Stimulated activated CD8-positive, alpha-beta memory T cell treated with anti-CD3 and anti-CD28 coated beads, Interleukin-12 subunit alpha, Interleukin-12 subunit beta, amount 100 ng/mL, for 4 hours (primary cell): ENCODE measurements around the gene SRSF12.
"Not testable (repeated sequence)": the region's sequence is repeated elsewhere in the genome, so short reads cannot be mapped to it uniquely, and the experiment has no call there.

Source experiments
- DNase-seq: peaks from one replicate; pipeline ENCODE4 v3.0.0-alpha.2; 2020; ENCODE audit warnings: low read depth

SRSF12 gene

DNA sequence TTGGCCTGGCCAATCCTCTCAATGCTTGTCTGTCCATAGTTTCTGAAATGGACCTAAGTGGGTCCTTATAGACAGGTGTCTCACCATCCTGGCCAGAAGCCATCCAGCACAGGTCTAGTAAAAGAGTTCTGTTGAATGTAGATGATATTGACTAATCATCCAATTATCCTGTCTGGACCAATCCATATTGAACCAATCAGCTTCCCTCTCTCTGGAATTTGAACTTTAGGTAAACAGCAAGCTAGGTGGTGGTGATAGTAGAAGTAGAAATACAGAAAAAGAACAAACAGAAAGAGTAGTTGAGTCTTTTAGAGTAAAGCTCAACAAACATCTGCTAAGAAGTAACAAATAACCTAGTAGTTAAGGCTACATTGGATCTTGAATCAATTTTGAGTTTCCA is 46.8 kb downstream of the SRSF12 start:
- DNase-seq: no peak

DNA sequence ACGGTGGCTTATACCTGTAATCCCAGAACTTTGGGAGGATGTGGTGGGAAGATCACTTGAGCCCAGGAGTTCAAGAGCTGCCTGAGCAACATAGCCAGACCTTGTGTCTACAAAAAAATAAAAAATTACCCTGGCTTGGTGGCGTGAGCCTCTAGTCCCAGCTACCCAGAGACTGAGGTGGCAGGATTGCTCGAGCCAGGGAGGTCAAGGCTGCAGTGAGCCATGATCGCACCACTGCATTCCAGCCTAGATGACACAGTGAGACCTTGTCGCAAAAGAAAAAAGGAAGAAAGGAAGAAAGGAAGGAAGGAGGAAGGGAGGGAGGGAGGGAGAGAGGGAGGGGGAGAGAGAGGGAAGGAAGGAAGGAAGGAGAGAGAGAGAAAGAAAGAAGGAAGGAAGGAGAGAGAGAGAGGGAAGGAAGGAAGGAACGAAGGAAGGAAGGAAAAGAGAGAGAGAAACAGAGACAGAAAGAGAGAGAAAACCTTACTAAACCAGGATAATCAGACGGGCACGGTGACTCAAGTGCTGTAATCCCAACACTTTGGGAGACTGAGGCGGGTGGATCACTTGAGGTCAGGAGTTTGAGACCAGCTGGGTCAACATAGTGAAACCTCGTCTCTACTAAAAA is 48.2 kb downstream of the SRSF12 start:
- no peak for DNase-seq

- no peak for DNase-seq
These were observed 49.2 kb downstream of the SRSF12 start for GRCh38 chr6:89068695-89069094.

DNA sequence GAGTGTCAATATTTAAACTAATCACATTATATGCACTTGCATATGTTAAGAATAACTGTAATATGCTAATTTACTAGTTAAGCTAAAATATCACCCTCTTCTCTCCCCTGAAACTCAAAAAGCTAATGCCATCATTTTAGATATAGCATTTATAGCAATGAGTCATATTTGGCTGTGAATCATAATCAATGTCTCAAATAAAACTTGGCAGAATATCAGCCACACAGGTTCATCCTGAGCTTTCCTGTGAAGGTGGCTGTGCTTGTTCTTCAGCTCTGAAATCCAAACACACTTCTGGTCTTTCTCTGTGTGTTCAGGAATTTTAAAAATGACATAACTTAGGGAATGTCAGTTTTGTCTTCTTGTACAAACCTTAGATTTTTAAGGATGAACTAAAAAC is 50.1 kb downstream of the SRSF12 start:
- DNase-seq: no peak

DNA sequence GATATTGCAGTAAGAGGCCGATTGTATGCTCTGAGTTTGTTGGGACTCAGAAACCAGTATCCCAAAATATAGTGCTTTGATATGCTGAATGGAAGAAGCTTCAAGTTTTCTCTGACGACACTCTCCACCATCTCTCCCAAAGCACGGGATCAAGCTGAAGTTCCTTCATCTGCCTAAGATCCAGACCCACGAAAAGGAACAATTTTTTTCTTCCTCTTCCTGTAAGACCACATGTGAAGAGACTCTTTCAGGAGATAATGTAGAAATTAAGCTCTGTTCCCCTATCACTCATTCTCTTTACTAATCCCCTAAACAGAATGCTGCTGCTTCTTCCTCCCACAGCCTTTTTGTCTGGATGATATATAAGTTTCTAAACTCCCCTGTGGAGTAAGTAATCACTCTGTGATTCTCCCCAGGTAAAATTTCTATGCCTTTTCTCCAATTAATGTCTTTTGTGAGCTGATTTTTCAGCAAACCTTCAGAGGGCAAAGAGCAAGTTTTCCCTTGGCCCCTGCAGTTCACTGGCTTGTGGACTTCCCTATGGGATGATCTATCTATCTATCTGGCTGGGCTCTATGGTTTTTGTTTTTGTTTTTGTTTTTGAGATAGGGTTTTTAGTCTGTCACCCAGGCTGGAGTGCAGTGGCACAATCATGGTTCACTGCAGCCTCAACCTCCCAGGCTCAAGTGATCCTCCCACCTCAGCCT is 50.8 kb downstream of the SRSF12 start:
- DNase-seq: no peak

- not testable (repeated sequence) for DNase-seq
These were observed 51.8 kb downstream of the SRSF12 start for GRCh38 chr6:89066121-89066520.

DNA sequence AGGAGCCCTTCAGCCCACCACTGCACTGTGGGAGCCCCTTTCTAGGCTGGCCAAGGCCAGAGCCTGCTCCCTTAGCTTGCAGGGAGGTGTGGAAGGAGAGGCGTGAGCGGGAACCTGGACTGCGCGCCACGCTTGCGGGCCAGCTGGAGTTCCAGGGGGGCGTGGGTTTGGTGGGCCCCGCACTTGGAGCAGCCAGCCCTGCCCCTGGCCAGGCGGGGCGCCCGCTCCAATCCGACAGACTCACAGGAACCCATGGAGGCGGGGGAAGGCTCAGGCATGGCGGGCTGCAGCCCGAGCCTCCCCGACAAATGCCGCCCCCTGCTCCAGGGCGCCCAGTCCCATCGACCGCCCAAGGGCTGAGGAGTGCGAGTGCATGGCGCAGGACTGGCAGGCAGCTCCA is 52.9 kb downstream of the SRSF12 start:
- not testable (repeated sequence) for DNase-seq

DNA sequence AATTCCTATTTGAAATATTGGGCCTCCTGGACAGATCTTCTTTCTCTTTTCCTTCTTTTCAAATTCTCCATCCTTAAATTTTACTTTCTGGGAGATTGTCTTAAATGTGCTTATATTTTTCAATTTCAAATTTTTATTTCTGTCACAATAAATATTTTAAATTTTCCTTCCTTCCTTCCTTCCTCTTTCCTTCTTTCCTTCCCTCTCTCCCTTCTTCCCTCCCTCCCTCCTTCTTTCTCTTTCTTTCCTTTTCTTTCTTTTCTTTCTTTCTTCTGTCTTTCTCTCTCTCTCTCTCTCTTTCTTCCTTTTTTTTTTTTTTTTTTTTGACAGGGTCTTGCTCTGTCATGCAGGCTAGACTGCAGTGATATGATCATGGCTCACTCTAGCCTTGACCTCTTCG is 54.0 kb downstream of the SRSF12 start:
- DNase-seq: no peak

GRCh38 chr6:89059227-89059626 is 58.6 kb downstream of the SRSF12 start:
- no peak for DNase-seq

GRCh38 chr6:89058627-89059026 is 59.2 kb downstream of the SRSF12 start:
- no peak for DNase-seq

GRCh38 chr6:89057759-89058158 is 60.1 kb downstream of the SRSF12 start:
- DNase-seq: no peak

GRCh38 chr6:89054208-89054607 is 63.7 kb downstream of the SRSF12 start:
- no peak for DNase-seq

GRCh38 chr6:89051676-89052075 is 66.2 kb downstream of the SRSF12 start:
- DNase-seq: no peak

GRCh38 chr6:89050697-89051096 is 67.2 kb downstream of the SRSF12 start:
- DNase-seq: no peak

- no peak for DNase-seq
These were observed 67.7 kb downstream of the SRSF12 start for GRCh38 chr6:89050155-89050554.

- DNase-seq: no peak
These were observed 68.9 kb downstream of the SRSF12 start for GRCh38 chr6:89048985-89049384.

- DNase-seq: no peak
These were observed 69.5 kb downstream of the SRSF12 start for GRCh38 chr6:89048288-89048923.

DNA sequence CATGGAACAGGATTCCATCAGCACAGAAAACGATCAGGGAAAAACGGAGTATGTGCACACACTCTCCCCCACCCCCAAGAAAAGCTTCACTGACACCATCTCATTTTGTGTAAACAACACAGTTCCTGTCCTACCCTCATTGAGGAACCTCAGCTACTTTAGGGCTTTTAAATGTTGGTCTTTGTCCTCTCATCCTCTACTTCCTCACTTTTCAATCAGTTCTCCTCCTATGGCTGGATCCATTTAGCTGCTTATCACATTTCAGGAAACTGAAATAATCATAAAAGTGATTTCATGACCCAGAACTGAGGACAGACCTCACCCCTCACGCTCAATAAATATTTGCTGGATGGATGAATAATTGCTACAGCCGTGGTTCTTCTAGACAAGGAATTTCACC is 70.4 kb downstream of the SRSF12 start:
- DNase-seq: no peak
